PC-3 (cell line): ENCODE results near the gene DRD5.

Source experiments
- CTCF ChIP-seq: fragments of 300-600 bp; sonication (generic); conservative IDR thresholded peaks from 2 replicates; pipeline ENCODE4 v1.5.1; 2017; ENCODE audit warnings: antibody characterized with exemption, low read depth, mild to moderate bottlenecking, low read length
- EZH2phosphoT487 ChIP-seq: fragments of 300-600 bp; sonication (generic); IDR thresholded peaks from 2 replicates; pipeline ENCODE4 v1.6.1; 2018; ENCODE audit warnings: mild to moderate bottlenecking, antibody characterized with exemption, low read length, borderline replicate concordance

GRCh38 chr4:9820343-9820742 is 38.9 kb downstream of the DRD5 start:
- TF ChIP-seq EZH2phosphoT487 = no peak
- no peak for TF ChIP-seq CTCF
